Measurements from ENCODE around the gene FHIT. TPM values are rescaled to one million over a fixed set of nuclear protein-coding genes. Genes with fewer than 3 reads are reported as not detected.

The FHIT gene
- total and polyA plus RNA-seq, 2 of the 4 experiments (the other 2 are of a cell fraction): 0.07 TPM; not detected in 1

GRCh38 chr3:60176614-60177013, 1074.6 kb downstream of the FHIT start:
- CTCF ChIA-PET: no interaction called here

More at GRCh38 chr3:60176614-60177013, 1074.6 kb downstream of the FHIT start:
- Histone ChIP-seq H4K8ac (ENCODE audit: low read depth in 2 of 2, low read length in 2 of 2) (no peak overlapping the region), H3K14ac (replicated peaks; ENCODE audit: low read depth, low read length) (no peak overlapping the region), H2AFZ (replicated peaks; ENCODE audit: low read length, poor library complexity) (no peak overlapping the region), H2BK120ac (ENCODE audit: low read depth, low read length) (no peak overlapping the region), H3K4me2 (ENCODE audit: low read depth, low read length) (no peak overlapping the region), H4K91ac (ENCODE audit: insufficient read depth, low read depth, low read length) (no peak overlapping the region), H2BK5ac (ENCODE audit: low read depth, low read length, poor library complexity, severe bottlenecking) (no peak overlapping the region), H2AK9ac (replicated peaks; ENCODE audit: low read depth, low read length, poor library complexity) (no peak overlapping the region), H3K79me1 (ENCODE audit: low read depth in 1 of 2, low read length in 2 of 2) (no peaks in the 10 kb centered on the region), H3K23ac (ENCODE audit: low read depth, low read length) (no peak overlapping the region), H3K9me1 (ENCODE audit: insufficient read depth, low read length) (no peaks in the 10 kb centered on the region), H3K18ac (ENCODE audit: low read depth, low read length) (no peak overlapping the region), H2BK15ac (ENCODE audit: low read depth, low read length) (no peak overlapping the region), H3K9me3 (ENCODE audit: control insufficient read depth, insufficient read depth, low read length) (no peaks in the 10 kb centered on the region), H2BK20ac (ENCODE audit: low read depth, low read length) (no peak overlapping the region), H3K27ac (ENCODE audit: insufficient read depth, low read length) (no peak overlapping the region), H3K36me3 (ENCODE audit: control insufficient read depth, insufficient read depth, low read length) (no peaks in the 10 kb centered on the region), H3K27me3 (ENCODE audit: control insufficient read depth, insufficient read depth, low read length) (no peaks in the 10 kb centered on the region), H3K56ac (ENCODE audit: extremely low read depth, insufficient read depth, low read length) (no peak overlapping the region), H3K4ac (ENCODE audit: low read depth, low read length) (no peak overlapping the region), H3K4me1 (ENCODE audit: control insufficient read depth, insufficient read depth, low read length) (no peaks in the 10 kb centered on the region), H4K20me1 (ENCODE audit: insufficient read depth, low read length) (no peaks in the 10 kb centered on the region), H4K5ac (ENCODE audit: low read depth, low read length) (no peak overlapping the region), H3K4me3 (ENCODE audit: insufficient read depth, low read depth, low read length) (no peak overlapping the region), H2AK5ac (ENCODE audit: low read depth, low read length) (no peak overlapping the region), H3K9ac (ENCODE audit: low read depth, low read length) (no peak overlapping the region)
- dilution Hi-C loops (cut with HindIII; ENCODE audit: low sequenced_read_pairs, unreplicated experiment) (no loop called here), intact Hi-C loops (cut with micrococcal nuclease) (no loop called here), in situ Hi-C loops (cut with MboI; ENCODE audit: low sequenced_read_pairs) (no loop called here)
- no peak for DNase-seq
- BruUV-seq (replicated peaks): no TSS peak
- ATAC-seq (ENCODE audit: low read depth): no peak
- no peak for TF ChIP-seq RCOR1 (IDR thresholded peaks at IDR 0.05; ENCODE audit: insufficient replicate concordance, low read length)
- TF ChIP-seq MAZ (IDR thresholded peaks at IDR 0.05; ENCODE audit: borderline replicate concordance, low read depth, low read length): no peak
- no peak for TF ChIP-seq POLR2A (IDR thresholded peaks at IDR 0.05; ENCODE audit: low read depth, low read length)
- no peak for TF ChIP-seq MAFK (IDR thresholded peaks at IDR 0.05; ENCODE audit: low read depth, low read length)
- POLR2A ChIA-PET (ENCODE audit: unreplicated experiment): no interaction called here
- WGBS, 2 experiments (ENCODE audit: extremely low coverage in 2 of 2, insufficient read length in 1 of 2): 100% methylated on average over 1 of the region's 6 CpGs; no CpG with 5 or more reads in 1 of the 2 experiments
